B cell (primary cell): ENCODE measurements around the gene NLGN1. TPM values are rescaled to one million over a fixed set of nuclear protein-coding genes. Genes with fewer than 3 reads are reported as not detected.

ENCODE experiments used
- ATAC-seq: fragments of 200-7000 bp; cut with Tn5 transposase; one replicate; pipeline ENCODE4 v1.10.0; 2021; ENCODE audit warnings: low read depth, mild to moderate bottlenecking, moderate number of reproducible peaks, moderate library complexity
- CTCF ChIA-PET: fragments of 350-600 bp; sonication (Branson Sonifier 250); formaldehyde crosslinking; loops from one replicate; lab custom pipeline; 2021; ENCODE audit warnings: antibody characterized with exemption, inconsistent platforms; lab: Charles Lee
- POLR2A ChIA-PET: fragments of 350-600 bp; sonication (Branson Sonifier 250); formaldehyde crosslinking; loops from one replicate; lab custom pipeline; 2021; ENCODE audit warnings: antibody characterized with exemption; lab: Charles Lee
- DNase-seq: peaks from one replicate; pipeline ENCODE4 v3.0.0; 2013
- H2AFZ ChIP-seq: 2 replicates; pipeline ENCODE4 v1.6.1; 2012; ENCODE audit warnings: mild to moderate bottlenecking, low read depth, low read length; ENCODE audit not compliant: insufficient read depth, poor library complexity, severe bottlenecking
- H3K27ac ChIP-seq, 2 donors: 1 replicate in 1 of 2; 2 replicates in 1 of 2; pipeline ENCODE4 v1.5.1; 2012 to 2013; ENCODE audit warnings: low read length in 2 of 2, mild to moderate bottlenecking in 2 of 2, moderate library complexity in 1 of 2
- H3K27me3 ChIP-seq, 4 experiments: fragments of 200-600 bp in 1 of 4; sonication (generic) in 1 of 4; replicated peaks in 1 of 4; 1 replicate in 2 of 4; 2 replicates in 2 of 4; pipeline versions ENCODE4 v1.6.1 to v1.7.0; 2013 to 2016; ENCODE audit warnings: low read length in 3 of 4, mild to moderate bottlenecking in 2 of 4, mixed read lengths in 1 of 4, moderate library complexity in 1 of 4; ENCODE audit not compliant: insufficient read depth in 4 of 4, control insufficient read depth in 3 of 4; ENCODE audit errors: control extremely low read depth in 1 of 4
- H3K36me3 ChIP-seq, 2 experiments: replicated peaks in 1 of 2; 1 replicate in 1 of 2; 2 replicates in 1 of 2; pipeline versions ENCODE4 v1.6.1 to v1.7.1; 2013; ENCODE audit warnings: low read length in 1 of 2; ENCODE audit not compliant: insufficient read depth in 2 of 2, control insufficient read depth in 1 of 2; ENCODE audit errors: control extremely low read depth in 1 of 2, extremely low read depth in 1 of 2
- H3K4me1 ChIP-seq, 2 donors: fragments of 200-600 bp in 1 of 2; sonication (generic) in 1 of 2; 1 replicate in 1 of 2; 2 replicates in 1 of 2; pipeline versions ENCODE4 v1.5.1 to v1.6.1; 2013 to 2017; ENCODE audit warnings: low read length in 2 of 2; ENCODE audit not compliant: control insufficient read depth in 2 of 2, insufficient read depth in 2 of 2
- H3K4me2 ChIP-seq: replicated peaks from 2 replicates; pipeline ENCODE3; 2012; ENCODE audit warnings: mild to moderate bottlenecking, low read depth, low read length; ENCODE audit not compliant: poor library complexity, severe bottlenecking
- H3K4me3 ChIP-seq, 5 experiments: fragments of 200-600 bp in 1 of 5; sonication (generic) in 1 of 5; 1 replicate in 3 of 5; 2 replicates in 2 of 5; pipeline versions ENCODE4 v1.5.1 to v1.7.0; 2011 to 2016; ENCODE audit warnings: low read length in 4 of 5, mild to moderate bottlenecking in 4 of 5, low read depth in 2 of 5, control low read depth in 1 of 5, moderate library complexity in 1 of 5; ENCODE audit not compliant: insufficient read depth in 1 of 5; ENCODE audit errors: control extremely low read depth in 1 of 5, extremely low read depth in 1 of 5
- H3K79me2 ChIP-seq: fragments of 200-600 bp; sonication (generic); one replicate; pipeline ENCODE4 v1.6.0; 2016; ENCODE audit warnings: low read length; ENCODE audit not compliant: control insufficient read depth, insufficient read depth
- H3K9ac ChIP-seq: fragments of 200-600 bp; sonication (generic); 2 replicates; pipeline ENCODE4 v1.6.1; 2017; ENCODE audit warnings: mild to moderate bottlenecking, low read length, moderate library complexity
- H3K9me3 ChIP-seq, 3 donors: one replicate each; pipeline versions ENCODE4 v1.6.1 to v1.7.1; 2013; ENCODE audit warnings: low read length in 2 of 3; ENCODE audit not compliant: control insufficient read depth in 2 of 3, insufficient read depth in 1 of 3; ENCODE audit errors: control extremely low read depth in 1 of 3
- H4K20me1 ChIP-seq: 2 replicates; pipeline ENCODE4 v1.6.0; 2012; ENCODE audit warnings: mild to moderate bottlenecking, low read length; ENCODE audit not compliant: insufficient read depth, control insufficient read depth, poor library complexity, severe bottlenecking
- H3K27ac Mint-ChIP-seq: one replicate; pipeline ENCODE4 v1.8.0; 2021; ENCODE audit warnings: mixed read lengths
- H3K27me3 Mint-ChIP-seq: one replicate; pipeline ENCODE4 v1.8.0; 2021; ENCODE audit warnings: mixed read lengths
- H3K4me1 Mint-ChIP-seq: one replicate; pipeline ENCODE4 v1.8.0; 2021; ENCODE audit warnings: mixed read lengths
- H3K4me3 Mint-ChIP-seq: one replicate; pipeline ENCODE4 v1.8.0; 2021; ENCODE audit warnings: mixed read lengths
- H3K9me3 Mint-ChIP-seq: one replicate; pipeline ENCODE4 v1.8.0; 2022; ENCODE audit warnings: mixed read lengths; ENCODE audit not compliant: insufficient read depth
- EZH2 ChIP-seq: IDR thresholded peaks from 2 replicates; pipeline ENCODE4 v1.6.1; 2012; ENCODE audit warnings: borderline replicate concordance, low read depth, mild to moderate bottlenecking, moderate library complexity, low read length; ENCODE audit not compliant: insufficient read depth, poor library complexity, severe bottlenecking
- WGBS: methylation state at CpG from one replicate; pipeline ENCODE4 v1.1.5; 2013; ENCODE audit warnings: missing lambda C conversion rate; ENCODE audit not compliant: insufficient coverage; 5-methylcytosine and 5-hydroxymethylcytosine counted together
- intact Hi-C: fragments of 100-400 bp; cut with micrococcal nuclease; formaldehyde crosslinking; loops from one replicate; pipeline ENCODE4 v1.10.0; 2022
- polyA plus RNA-seq: library from polyadenylated mRNA; depleted of rRNA; stranded (reverse); fragments of >200 nt; gene quantifications from 2 replicates; pipeline ENCODE4 v1.2.3, GENCODE V29; 2012
- total RNA-seq, 2 donors: library from RNA; stranded (reverse); fragments of 120-200 nt in 1 of 2; gene quantifications; 1 replicate in 1 of 2; 2 replicates in 1 of 2; pipeline versions ENCODE4 v1.2.3 to v1.2.4, GENCODE V29; 2013 to 2022
- TF ChIP-seq, protein P1 (sequence below): fragments of 200-600 bp; IDR thresholded peaks from one replicate; pipeline ENCODE4 v1.8.0; 2022; ENCODE audit warnings: antibody characterized with exemption, mild to moderate bottlenecking

NLGN1 gene
- total and polyA plus RNA-seq, 2 donors (not counting 1 experiment from before 2014, with no cell fraction given), result not detected

DNA sequence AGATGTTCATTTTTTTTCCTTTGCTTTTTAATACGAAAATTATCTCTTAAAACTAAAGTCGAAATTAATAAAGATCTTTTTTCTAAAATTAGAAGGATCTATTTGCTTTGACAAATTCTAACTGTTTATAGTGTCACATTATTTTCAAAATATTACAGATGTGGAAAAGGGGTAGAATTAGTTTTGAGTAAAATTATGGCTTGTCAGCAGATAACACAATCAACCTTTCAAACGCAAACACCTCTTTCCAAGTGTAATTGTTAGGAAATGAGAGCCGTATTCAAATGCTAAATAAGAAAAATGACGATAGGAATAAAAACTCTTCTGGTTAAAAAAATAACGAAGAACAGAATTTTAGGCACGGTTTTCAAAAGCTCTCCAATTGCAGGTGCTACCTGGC is 704.7 kb downstream of the NLGN1 start:
- WGBS, result 80% methylated on average over 1 of the region's 7 CpGs
- H3K4me3 ChIP-seq, result no peak overlapping the region
- Mint-ChIP-seq H3K9me3 (peaks cover 2% of the 10 kb centered on the region), H3K4me3 (no peak overlapping the region), H3K4me1 (no peaks in the 10 kb centered on the region), H3K27me3 (no peaks in the 10 kb centered on the region), H3K27ac (no peak overlapping the region)
- H3K9ac ChIP-seq, result no peak overlapping the region
- POLR2A ChIA-PET, result no interaction called here
- H3K27ac ChIP-seq, result no peak overlapping the region
- no peaks in the 10 kb centered on the region for H3K36me3 ChIP-seq
- H3K27me3 ChIP-seq, result no peaks in the 10 kb centered on the region
- no peaks in the 10 kb centered on the region for H3K4me1 ChIP-seq
- intact Hi-C loops, result no loop called here
- TF ChIP-seq, protein P1, sequence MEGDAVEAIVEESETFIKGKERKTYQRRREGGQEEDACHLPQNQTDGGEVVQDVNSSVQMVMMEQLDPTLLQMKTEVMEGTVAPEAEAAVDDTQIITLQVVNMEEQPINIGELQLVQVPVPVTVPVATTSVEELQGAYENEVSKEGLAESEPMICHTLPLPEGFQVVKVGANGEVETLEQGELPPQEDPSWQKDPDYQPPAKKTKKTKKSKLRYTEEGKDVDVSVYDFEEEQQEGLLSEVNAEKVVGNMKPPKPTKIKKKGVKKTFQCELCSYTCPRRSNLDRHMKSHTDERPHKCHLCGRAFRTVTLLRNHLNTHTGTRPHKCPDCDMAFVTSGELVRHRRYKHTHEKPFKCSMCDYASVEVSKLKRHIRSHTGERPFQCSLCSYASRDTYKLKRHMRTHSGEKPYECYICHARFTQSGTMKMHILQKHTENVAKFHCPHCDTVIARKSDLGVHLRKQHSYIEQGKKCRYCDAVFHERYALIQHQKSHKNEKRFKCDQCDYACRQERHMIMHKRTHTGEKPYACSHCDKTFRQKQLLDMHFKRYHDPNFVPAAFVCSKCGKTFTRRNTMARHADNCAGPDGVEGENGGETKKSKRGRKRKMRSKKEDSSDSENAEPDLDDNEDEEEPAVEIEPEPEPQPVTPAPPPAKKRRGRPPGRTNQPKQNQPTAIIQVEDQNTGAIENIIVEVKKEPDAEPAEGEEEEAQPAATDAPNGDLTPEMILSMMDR, result no peak
- no peak for TF ChIP-seq EZH2
- H2AFZ ChIP-seq, result no peak overlapping the region
- ATAC-seq, result no peak
- H3K4me2 ChIP-seq, result no peak overlapping the region
- no peaks in the 10 kb centered on the region for H4K20me1 ChIP-seq
- DNase-seq, result no peak
- no peaks in the 10 kb centered on the region for H3K79me2 ChIP-seq
- CTCF ChIA-PET, result no interaction called here
- no peaks in the 10 kb centered on the region for H3K9me3 ChIP-seq

DNA sequence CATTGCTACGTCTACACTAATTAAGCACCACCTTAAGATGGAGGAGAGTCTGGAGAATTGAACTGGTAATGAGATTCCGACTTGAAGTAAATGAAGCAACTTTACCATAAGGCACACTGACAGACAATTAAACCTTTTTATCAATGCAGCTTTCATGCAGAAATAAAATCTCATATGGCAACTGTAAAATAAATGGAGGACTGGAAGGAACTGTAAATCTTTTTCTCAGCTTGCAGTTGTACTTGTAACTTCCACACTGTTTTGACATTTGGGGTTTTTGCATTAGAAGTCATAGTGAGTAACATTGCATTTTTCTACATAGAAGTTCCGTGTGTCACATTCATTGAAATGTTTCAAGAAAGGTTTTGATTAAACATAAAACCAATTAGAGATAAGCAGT is 705.3 kb downstream of the NLGN1 start:
- H3K9me3 ChIP-seq, result no peaks in the 10 kb centered on the region
- no peak overlapping the region for H3K4me3 Mint-ChIP-seq
- no peak overlapping the region for H3K27ac Mint-ChIP-seq
- H3K9ac ChIP-seq, result no peak overlapping the region
- H3K36me3 ChIP-seq, result no peaks in the 10 kb centered on the region
- no peak for ATAC-seq
- ChIA-PET POLR2A (no interaction called here), CTCF (no interaction called here)
- H3K27me3 ChIP-seq, result no peaks in the 10 kb centered on the region
- H3K4me1 Mint-ChIP-seq, result no peaks in the 10 kb centered on the region
- H3K4me2 ChIP-seq, result no peak overlapping the region
- H3K79me2 ChIP-seq, result no peaks in the 10 kb centered on the region
- no peaks in the 10 kb centered on the region for H3K27me3 Mint-ChIP-seq
- H3K4me3 ChIP-seq, result no peak overlapping the region
- no peaks in the 10 kb centered on the region for H3K4me1 ChIP-seq
- no peak for TF ChIP-seq EZH2
- WGBS, result no CpG with 5 or more reads among the region's 3 CpGs
- DNase-seq, result no peak
- no peak overlapping the region for H3K27ac ChIP-seq
- H4K20me1 ChIP-seq, result no peaks in the 10 kb centered on the region
- intact Hi-C loops, result no loop called here
- peaks cover 2% of the 10 kb centered on the region for H3K9me3 Mint-ChIP-seq
- no peak overlapping the region for H2AFZ ChIP-seq
